Keratinocyte (primary cell): ENCODE measurements around the gene U2AF1L4.

Experiments
- EZH2 ChIP-seq: IDR thresholded peaks from one replicate; pipeline ENCODE4 v1.6.1; 2012; ENCODE audit warnings: inconsistent platforms, mild to moderate bottlenecking, low read length, moderate library complexity
- TF ChIP-seq, protein P1 (sequence below), 3 experiments: IDR thresholded peaks in 1 of 3; conservative IDR thresholded peaks in 1 of 3; optimal IDR thresholded peaks in 1 of 3; 2 replicates in 2 of 3; 3 replicates in 1 of 3; pipeline versions ENCODE3 to v1.5.1; 2011; ENCODE audit warnings: low read length in 3 of 3, mild to moderate bottlenecking in 3 of 3, moderate library complexity in 2 of 3, control low read depth in 1 of 3, inconsistent platforms in 1 of 3; ENCODE audit not compliant: insufficient read depth in 2 of 3; ENCODE audit errors: extremely low read depth in 1 of 3

DNA sequence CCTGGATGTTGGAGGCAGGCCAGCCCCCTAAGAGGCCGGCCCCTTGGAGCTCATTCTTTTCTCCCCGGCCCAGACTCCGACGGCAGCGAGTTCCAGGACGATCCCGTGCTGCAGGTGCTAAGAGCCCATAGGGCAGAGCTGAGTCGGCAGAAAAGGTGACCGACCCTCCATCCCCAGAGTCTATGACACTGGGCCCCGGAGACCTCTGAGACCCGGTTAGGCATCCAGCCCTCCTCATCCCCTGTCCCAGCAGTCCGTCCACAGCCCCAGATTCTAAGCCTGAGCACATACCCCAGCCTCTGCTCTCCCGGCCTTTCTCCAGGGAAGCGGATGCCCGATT, 22.8 kb upstream of the U2AF1L4 start:
- TF ChIP-seq, protein P1, sequence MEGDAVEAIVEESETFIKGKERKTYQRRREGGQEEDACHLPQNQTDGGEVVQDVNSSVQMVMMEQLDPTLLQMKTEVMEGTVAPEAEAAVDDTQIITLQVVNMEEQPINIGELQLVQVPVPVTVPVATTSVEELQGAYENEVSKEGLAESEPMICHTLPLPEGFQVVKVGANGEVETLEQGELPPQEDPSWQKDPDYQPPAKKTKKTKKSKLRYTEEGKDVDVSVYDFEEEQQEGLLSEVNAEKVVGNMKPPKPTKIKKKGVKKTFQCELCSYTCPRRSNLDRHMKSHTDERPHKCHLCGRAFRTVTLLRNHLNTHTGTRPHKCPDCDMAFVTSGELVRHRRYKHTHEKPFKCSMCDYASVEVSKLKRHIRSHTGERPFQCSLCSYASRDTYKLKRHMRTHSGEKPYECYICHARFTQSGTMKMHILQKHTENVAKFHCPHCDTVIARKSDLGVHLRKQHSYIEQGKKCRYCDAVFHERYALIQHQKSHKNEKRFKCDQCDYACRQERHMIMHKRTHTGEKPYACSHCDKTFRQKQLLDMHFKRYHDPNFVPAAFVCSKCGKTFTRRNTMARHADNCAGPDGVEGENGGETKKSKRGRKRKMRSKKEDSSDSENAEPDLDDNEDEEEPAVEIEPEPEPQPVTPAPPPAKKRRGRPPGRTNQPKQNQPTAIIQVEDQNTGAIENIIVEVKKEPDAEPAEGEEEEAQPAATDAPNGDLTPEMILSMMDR (optimal IDR thresholded peaks at IDR 0.05 in 1 of 3, IDR thresholded peaks at IDR 0.05 in 1 of 3, conservative IDR thresholded peaks at IDR 0.05 in 1 of 3; ENCODE audit: extremely low read depth in 1 of 3, insufficient read depth in 2 of 3, low read length in 3 of 3) = no peak
- TF ChIP-seq EZH2 = no peak
